HCT116 (cell line): ENCODE results near the gene RNF169. TPM values are rescaled to one million over a fixed set of nuclear protein-coding genes. Genes with fewer than 3 reads are reported as not detected.

Experiments
- ATAC-seq: fragments of 200-7000 bp; cut with Tn5 transposase; 2 replicates; pipeline ENCODE4 v1.9.1; 2020; ENCODE audit warnings: mild to moderate bottlenecking, moderate library complexity
- BruUV-seq: library from RNA; stranded (reverse); fragments of 400-500 nt; replicated peaks from 2 replicates; lab custom pipeline; 2021; lab: Mats Ljungman, UMichigan
- CTCF ChIA-PET: fragments of 300-600 bp; sonication (Branson Sonifier 250); formaldehyde crosslinking; loops from one replicate; lab custom pipeline; 2021; ENCODE audit warnings: antibody characterized with exemption; lab: Charles Lee
- POLR2A ChIA-PET: fragments of 300-600, 350-600 bp; sonication (Branson Sonifier 250); formaldehyde crosslinking; loops from one replicate; lab custom pipeline; 2021; ENCODE audit warnings: antibody characterized with exemption; lab: Charles Lee
- RAD21 ChIA-PET, 2 experiments: fragments of 300-600 bp; sonication (Branson Sonifier 250); formaldehyde crosslinking; loops; one replicate each; lab custom pipeline; 2023; ENCODE audit warnings: low total read pairs in 2 of 2; ENCODE audit not compliant: uncharacterized antibody in 2 of 2, unreplicated experiment in 2 of 2, low non-redundant PET in 1 of 2; lab: Charles Lee
- DNase-seq: peaks from one replicate; pipeline ENCODE4 v3.0.0-alpha.2; 2010; ENCODE audit warnings: low read depth, low spot score
- H2AFZ ChIP-seq: fragments of 200-600 bp; shearing (Covaris generic), sonication (generic); 2 replicates; pipeline ENCODE4 v1.6.1; 2017; ENCODE audit warnings: low read depth, mixed run types, mixed read lengths, antibody characterized with exemption, low read length; ENCODE audit not compliant: poor library complexity, severe bottlenecking
- H3K27ac ChIP-seq: 2 replicates; pipeline ENCODE4 v1.5.1; 2012; ENCODE audit warnings: low read depth, low read length
- H3K27me3 ChIP-seq: fragments of 200-600 bp; sonication (generic); 2 replicates; pipeline ENCODE4 v1.6.1; 2016; ENCODE audit warnings: mixed run types, low read length, mixed read lengths; ENCODE audit not compliant: insufficient read depth
- H3K36me3 ChIP-seq, 2 experiments: fragments of 200-500 bp in 1 of 2; fragments of 200-600 bp in 1 of 2; sonication (Bioruptor generic) in 1 of 2; sonication (generic) in 1 of 2; 2 replicates each; pipeline versions ENCODE4 v1.5.1 to v1.6.1; 2014 to 2016; ENCODE audit warnings: low read length in 2 of 2, inconsistent platforms in 1 of 2, mixed read lengths in 1 of 2, mixed run types in 1 of 2; ENCODE audit not compliant: insufficient read depth in 2 of 2, control insufficient read depth in 1 of 2
- H3K4me1 ChIP-seq, 2 experiments: fragments of 200-600 bp in 1 of 2; sonication (generic) in 1 of 2; 2 replicates each; pipeline versions ENCODE4 v1.5.1 to v1.6.1; 2012 to 2017; ENCODE audit warnings: low read length in 2 of 2, inconsistent platforms in 1 of 2, mild to moderate bottlenecking in 1 of 2, mixed read lengths in 1 of 2, mixed run types in 1 of 2, moderate library complexity in 1 of 2; ENCODE audit not compliant: insufficient read depth in 2 of 2, control insufficient read depth in 1 of 2
- H3K4me2 ChIP-seq: fragments of 200-600 bp; sonication (generic); 2 replicates; pipeline ENCODE4 v1.6.1; 2017; ENCODE audit warnings: mixed run types, low read length, mixed read lengths
- H3K4me3 ChIP-seq, 2 experiments: fragments of 200-600 bp in 1 of 2; sonication (generic) in 1 of 2; replicated peaks in 1 of 2; 2 replicates each; pipeline ENCODE4 v1.5.1; 2011 to 2016; ENCODE audit warnings: low read length in 2 of 2, control low read depth in 1 of 2, low read depth in 1 of 2, mild to moderate bottlenecking in 1 of 2, mixed read lengths in 1 of 2, mixed run types in 1 of 2
- H3K79me2 ChIP-seq: fragments of 200-600 bp; sonication (generic); 2 replicates; pipeline ENCODE4 v1.6.1; 2017; ENCODE audit warnings: mild to moderate bottlenecking, mixed run types, low read length, moderate library complexity, mixed read lengths; ENCODE audit not compliant: insufficient read depth
- H3K9ac ChIP-seq: fragments of 200-600 bp; sonication (generic); 2 replicates; pipeline ENCODE4 v1.6.1; 2016; ENCODE audit warnings: low read length, mixed read lengths
- H3K9me2 ChIP-seq: fragments of 200-600 bp; sonication (generic), shearing (Covaris generic); 2 replicates; pipeline ENCODE4 v1.6.1; 2017; ENCODE audit warnings: mixed run types, mild to moderate bottlenecking, moderate library complexity; ENCODE audit not compliant: insufficient read depth
- H3K9me3 ChIP-seq, 2 experiments: fragments of 200-500 bp in 1 of 2; fragments of 200-600 bp in 1 of 2; sonication (Bioruptor generic) in 1 of 2; sonication (generic) in 1 of 2; 2 replicates each; pipeline ENCODE4 v1.6.1; 2014 to 2017; ENCODE audit warnings: low read length in 2 of 2, mixed read lengths in 2 of 2, inconsistent platforms in 1 of 2, low read depth in 1 of 2, mild to moderate bottlenecking in 1 of 2, mixed run types in 1 of 2, moderate library complexity in 1 of 2; ENCODE audit not compliant: control insufficient read depth in 1 of 2, insufficient read depth in 1 of 2
- H4K20me1 ChIP-seq: fragments of 200-600 bp; sonication (generic), shearing (Covaris generic); 2 replicates; pipeline ENCODE4 v1.6.1; 2017; ENCODE audit warnings: mixed run types, mild to moderate bottlenecking, moderate library complexity; ENCODE audit not compliant: insufficient read depth
- ATF3 ChIP-seq: IDR thresholded peaks from 2 replicates; pipeline ENCODE4 v1.6.1; 2012
- CEBPB ChIP-seq: IDR thresholded peaks from 2 replicates; pipeline ENCODE4 v1.6.1; 2012; ENCODE audit warnings: low read depth
- CTCF ChIP-seq, 3 experiments: fragments of 200-600 bp in 1 of 3; sonication (generic) in 1 of 3; IDR thresholded peaks in 2 of 3; conservative IDR thresholded peaks in 1 of 3; 2 replicates each; pipeline ENCODE4 v1.5.1; 2012 to 2017; ENCODE audit warnings: low read depth in 2 of 3, low read length in 2 of 3, antibody characterized with exemption in 1 of 3, borderline replicate concordance in 1 of 3, control low read depth in 1 of 3, mild to moderate bottlenecking in 1 of 3, mixed read lengths in 1 of 3, mixed run types in 1 of 3, moderate library complexity in 1 of 3; ENCODE audit not compliant: insufficient read depth in 1 of 3
- EGR1 ChIP-seq: IDR thresholded peaks from 2 replicates; pipeline ENCODE4 v1.6.1; 2012; ENCODE audit warnings: low read depth
- ELF1 ChIP-seq: IDR thresholded peaks from 2 replicates; pipeline ENCODE4 v1.6.1; 2012; ENCODE audit warnings: low read depth, borderline replicate concordance
- EZH2phosphoT487 ChIP-seq: fragments of 200-600 bp; IDR thresholded peaks from 2 replicates; pipeline ENCODE4 v1.6.1; 2018; ENCODE audit warnings: antibody characterized with exemption, borderline replicate concordance
- SIN3A ChIP-seq: IDR thresholded peaks from 2 replicates; pipeline ENCODE4 v1.6.1; 2012; ENCODE audit warnings: low read depth
- SRF ChIP-seq: IDR thresholded peaks from 2 replicates; pipeline ENCODE4 v1.6.1; 2012; ENCODE audit warnings: low read depth
- ZFX ChIP-seq: fragments of 450-650 bp; IDR thresholded peaks from 2 replicates; pipeline ENCODE4 v1.6.1; 2017
- intact Hi-C: fragments of 100-400 bp; cut with micrococcal nuclease; formaldehyde crosslinking; loops from 2 replicates; pipeline ENCODE4 v1.10.0; 2022
- total RNA-seq: library from RNA; stranded (reverse); gene quantifications from one replicate; pipeline ENCODE4 v1.2.1, GENCODE V29; 2021; ENCODE audit not compliant: unreplicated experiment

RNF169 gene
- total RNA-seq, 1 experiment from 2014 or later = 22.5 TPM

- H3K79me2 ChIP-seq = peaks cover 53% of the 10 kb centered on the region
These were observed 37.9 kb downstream of the RNF169 start for GRCh38 chr11:74786574-74786973.

More at GRCh38 chr11:74786574-74786973, 37.9 kb downstream of the RNF169 start:
- ATAC-seq (no peak), DNase-seq (no peak)
- Histone ChIP-seq H3K9me3 (no peaks in the 10 kb centered on the region), H3K4me2 (no peak overlapping the region), H2AFZ (no peak overlapping the region), H3K27me3 (no peaks in the 10 kb centered on the region), H3K4me1 (peaks cover 0 to 12% of the 10 kb centered on the region in 2 experiments; a peak in 3 of 4 replicates), H3K36me3 (peaks cover 0 to 7% of the 10 kb centered on the region in 2 experiments; a peak in 1 of 4 replicates), H3K27ac (no peak overlapping the region), H4K20me1 (no peaks in the 10 kb centered on the region; the same call in 1 of the 2 replicates), H3K9ac (no peak overlapping the region), H3K9me2 (no peaks in the 10 kb centered on the region), H3K4me3 (no peak overlapping the region)
- CTCF ChIA-PET = no interaction called here
- POLR2A ChIA-PET = no interaction called here
- RAD21 ChIA-PET = no interaction called here
- TF ChIP-seq ZFX = no peak
- TF ChIP-seq SRF = no peak
- no peak for TF ChIP-seq EZH2phosphoT487
- no peak for TF ChIP-seq ATF3
- TF ChIP-seq EGR1 = no peak
- no peak for TF ChIP-seq CTCF (IDR thresholded peaks at IDR 0.05 in 2 of 3, conservative IDR thresholded peaks at IDR 0.05 in 1 of 3; ENCODE audit: borderline replicate concordance in 1 of 3, insufficient read depth in 1 of 3, low read depth in 2 of 3, low read length in 2 of 3)
- TF ChIP-seq ELF1 = no peak
- TF ChIP-seq CEBPB = no peak
- no peak for TF ChIP-seq SIN3A
- TF ChIP-seq, all 23 proteins: peak for 0
- intact Hi-C loops = no loop called here
- BruUV-seq = no TSS peak
